ENCODE results near the gene NECTIN1.

Gene NECTIN1

DNA sequence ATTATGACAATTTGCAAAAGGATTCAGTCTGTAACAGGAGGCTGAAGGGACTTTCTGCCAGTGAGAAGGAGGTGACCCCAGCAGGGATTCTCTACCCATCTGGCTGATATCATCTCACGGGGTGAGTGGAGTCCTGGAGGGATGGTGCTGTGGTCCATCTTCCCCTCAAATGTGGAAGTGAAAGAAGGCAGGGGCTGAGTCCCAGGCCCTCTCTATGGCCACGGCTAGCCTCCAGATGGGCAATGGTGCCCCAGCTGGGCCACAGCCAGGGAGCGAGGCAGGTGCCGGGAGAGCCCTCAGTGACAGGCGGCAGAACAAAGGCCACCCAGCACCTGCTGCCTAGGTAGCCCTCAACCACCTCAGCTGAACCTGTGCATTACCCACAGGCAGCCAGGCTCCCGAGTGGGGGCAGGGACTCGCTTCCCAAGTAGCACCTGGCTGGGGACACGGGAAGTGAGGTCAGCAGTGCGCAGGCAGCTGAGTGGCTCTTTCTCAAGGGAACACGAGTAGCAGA is 6.7 kb downstream of the NECTIN1 start:
- H4K20me1 ChIP-seq (ENCODE audit: control insufficient read depth, insufficient read depth, low read depth, low read length) = peaks cover 12% of the 10 kb centered on the region; the same call in 1 of the 2 replicates
- H3K27me3 ChIP-seq (ENCODE audit: control insufficient read depth, low read length) = peaks cover 39% of the 10 kb centered on the region
- peaks cover 33% of the 10 kb centered on the region for H3K4me1 ChIP-seq (ENCODE audit: control insufficient read depth, low read length)
- TF ChIP-seq EZH2phosphoT487 (IDR thresholded peaks at IDR 0.05; ENCODE audit: borderline replicate concordance, low read length) = no peak
- TF ChIP-seq, protein P1, sequence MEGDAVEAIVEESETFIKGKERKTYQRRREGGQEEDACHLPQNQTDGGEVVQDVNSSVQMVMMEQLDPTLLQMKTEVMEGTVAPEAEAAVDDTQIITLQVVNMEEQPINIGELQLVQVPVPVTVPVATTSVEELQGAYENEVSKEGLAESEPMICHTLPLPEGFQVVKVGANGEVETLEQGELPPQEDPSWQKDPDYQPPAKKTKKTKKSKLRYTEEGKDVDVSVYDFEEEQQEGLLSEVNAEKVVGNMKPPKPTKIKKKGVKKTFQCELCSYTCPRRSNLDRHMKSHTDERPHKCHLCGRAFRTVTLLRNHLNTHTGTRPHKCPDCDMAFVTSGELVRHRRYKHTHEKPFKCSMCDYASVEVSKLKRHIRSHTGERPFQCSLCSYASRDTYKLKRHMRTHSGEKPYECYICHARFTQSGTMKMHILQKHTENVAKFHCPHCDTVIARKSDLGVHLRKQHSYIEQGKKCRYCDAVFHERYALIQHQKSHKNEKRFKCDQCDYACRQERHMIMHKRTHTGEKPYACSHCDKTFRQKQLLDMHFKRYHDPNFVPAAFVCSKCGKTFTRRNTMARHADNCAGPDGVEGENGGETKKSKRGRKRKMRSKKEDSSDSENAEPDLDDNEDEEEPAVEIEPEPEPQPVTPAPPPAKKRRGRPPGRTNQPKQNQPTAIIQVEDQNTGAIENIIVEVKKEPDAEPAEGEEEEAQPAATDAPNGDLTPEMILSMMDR (IDR thresholded peaks at IDR 0.05; ENCODE audit: low read depth, low read length, poor library complexity, severe bottlenecking) = no peak
- no peaks in the 10 kb centered on the region for H3K36me3 ChIP-seq (ENCODE audit: control insufficient read depth, low read length)
- H3K79me2 ChIP-seq (ENCODE audit: control insufficient read depth, low read length) = no peaks in the 10 kb centered on the region
- H3K9me3 ChIP-seq (ENCODE audit: control insufficient read depth, insufficient read depth, low read length) = no peaks in the 10 kb centered on the region
- H3F3A ChIP-seq (ENCODE audit: control insufficient read depth, insufficient read depth) = no peaks in the 10 kb centered on the region
- no peak overlapping the region for H3K4me2 ChIP-seq (ENCODE audit: low read length)
- H3K27ac ChIP-seq (ENCODE audit: low read depth, low read length) = no peak overlapping the region
- no peaks in the 10 kb centered on the region for H3K9me2 ChIP-seq (replicated peaks; ENCODE audit: control insufficient read depth, low read length)
- no peak overlapping the region for H3K4me3 ChIP-seq (ENCODE audit: low read length)

DNA sequence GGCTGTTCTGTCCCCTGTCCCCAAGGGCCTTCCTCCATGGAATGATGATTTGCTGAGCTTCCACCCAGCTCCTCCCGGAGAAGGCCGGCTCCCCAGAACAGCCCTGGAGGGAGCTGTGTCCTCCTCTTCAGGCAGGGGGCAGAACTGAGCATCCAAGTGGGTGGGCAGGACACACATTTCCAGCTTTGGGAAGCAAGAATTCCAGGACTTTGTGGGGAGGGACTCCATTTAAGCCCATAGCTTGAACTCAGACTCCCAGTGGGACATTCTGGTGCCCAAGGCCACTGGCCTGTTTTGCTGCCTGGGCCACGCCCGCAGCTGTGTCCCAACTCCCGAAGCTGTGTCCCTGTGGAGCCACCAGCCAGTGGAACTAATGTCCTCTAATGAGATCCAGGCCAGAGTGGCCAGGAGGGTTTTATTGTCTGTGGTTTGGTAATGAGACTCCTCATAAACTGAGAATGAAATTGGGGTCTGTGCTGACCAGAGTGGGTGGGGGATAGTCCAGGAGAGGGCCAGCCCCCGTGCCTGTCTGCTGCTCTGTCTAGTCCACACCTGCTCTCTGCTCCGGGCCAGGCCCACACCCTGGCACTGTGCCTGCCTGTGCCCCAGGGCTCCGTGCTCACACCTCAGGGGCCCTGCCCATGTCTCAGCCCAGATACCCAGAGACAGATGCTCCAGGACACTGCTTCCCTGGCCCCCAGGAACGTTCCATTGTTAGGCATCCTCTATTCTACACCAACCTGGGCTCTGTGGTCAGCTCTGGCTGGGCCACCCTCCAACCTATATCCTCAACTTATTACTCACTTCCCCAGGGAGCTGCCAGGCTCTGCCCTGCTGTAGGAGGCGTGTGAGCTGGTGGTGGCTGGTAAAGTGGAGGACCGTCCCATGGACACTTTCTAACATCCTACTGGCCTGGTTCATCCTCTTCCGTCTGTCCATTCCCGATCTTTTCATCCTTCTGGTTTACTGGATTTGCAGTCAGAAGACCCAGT is 7.6 kb downstream of the NECTIN1 start:
- no peak overlapping the region for H3K27ac ChIP-seq (ENCODE audit: low read depth, low read length)
- no peaks in the 10 kb centered on the region for H3F3A ChIP-seq (ENCODE audit: control insufficient read depth, insufficient read depth)
- H3K4me2 ChIP-seq (ENCODE audit: low read length) = no peak overlapping the region
- no peaks in the 10 kb centered on the region for H3K79me2 ChIP-seq (ENCODE audit: control insufficient read depth, low read length)
- H3K9me2 ChIP-seq (replicated peaks; ENCODE audit: control insufficient read depth, low read length) = no peaks in the 10 kb centered on the region
- peaks cover 30% of the 10 kb centered on the region for H3K27me3 ChIP-seq (ENCODE audit: control insufficient read depth, low read length)
- no peak for TF ChIP-seq EZH2phosphoT487 (IDR thresholded peaks at IDR 0.05; ENCODE audit: borderline replicate concordance, low read length)
- TF ChIP-seq, protein P1 (IDR thresholded peaks at IDR 0.05; ENCODE audit: low read depth, low read length, poor library complexity, severe bottlenecking) = peak; percentile 59
- H3K36me3 ChIP-seq (ENCODE audit: control insufficient read depth, low read length) = no peaks in the 10 kb centered on the region
- no peaks in the 10 kb centered on the region for H3K9me3 ChIP-seq (ENCODE audit: control insufficient read depth, insufficient read depth, low read length)
- H4K20me1 ChIP-seq (ENCODE audit: control insufficient read depth, insufficient read depth, low read depth, low read length) = peaks cover 10% of the 10 kb centered on the region; the same call in 1 of the 2 replicates
- H3K4me1 ChIP-seq (ENCODE audit: control insufficient read depth, low read length) = peaks cover 24% of the 10 kb centered on the region
- H3K4me3 ChIP-seq (ENCODE audit: low read length) = no peak overlapping the region

DNA sequence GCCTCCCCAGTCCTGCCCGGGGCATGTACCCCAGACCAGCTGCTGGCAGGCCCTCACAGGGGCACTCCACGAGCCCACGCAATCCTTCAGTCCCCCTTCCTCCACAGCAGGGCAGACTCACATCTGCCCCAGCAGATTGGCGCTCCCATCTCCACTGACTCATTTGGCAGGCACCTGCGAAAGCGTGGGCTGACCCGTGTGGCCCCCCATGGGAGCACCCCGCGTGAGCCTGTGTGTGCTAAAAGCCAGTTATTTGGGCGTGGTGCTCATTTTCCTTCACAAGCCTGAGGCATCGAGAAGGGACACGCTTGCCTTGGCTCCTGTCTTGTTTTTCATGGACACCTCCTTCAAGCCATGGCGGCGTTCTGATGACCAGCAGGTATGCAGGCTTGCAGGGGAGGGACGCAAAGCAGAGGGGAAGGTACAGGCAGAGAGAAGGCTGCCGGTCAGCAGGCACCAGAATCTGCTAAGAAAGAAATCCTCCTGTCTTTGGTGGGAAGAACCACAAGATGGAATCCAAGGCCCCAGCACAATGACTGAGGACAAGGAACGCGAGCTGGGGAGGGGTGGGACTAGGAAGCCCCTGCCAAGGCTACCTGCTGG is 8.6 kb downstream of the NECTIN1 start:
- TF ChIP-seq EZH2phosphoT487 (IDR thresholded peaks at IDR 0.05; ENCODE audit: borderline replicate concordance, low read length) = no peak
- H3K4me3 ChIP-seq (ENCODE audit: low read length) = no peak overlapping the region
- H3K4me2 ChIP-seq (ENCODE audit: low read length) = no peak overlapping the region
- no peaks in the 10 kb centered on the region for H3K9me2 ChIP-seq (replicated peaks; ENCODE audit: control insufficient read depth, low read length)
- no peaks in the 10 kb centered on the region for H3F3A ChIP-seq (ENCODE audit: control insufficient read depth, insufficient read depth)
- H3K79me2 ChIP-seq (ENCODE audit: control insufficient read depth, low read length) = no peaks in the 10 kb centered on the region
- H3K4me1 ChIP-seq (ENCODE audit: control insufficient read depth, low read length) = peaks cover 14% of the 10 kb centered on the region
- H4K20me1 ChIP-seq (ENCODE audit: control insufficient read depth, insufficient read depth, low read depth, low read length) = peaks cover 5% of the 10 kb centered on the region; the same call in 1 of the 2 replicates
- no peaks in the 10 kb centered on the region for H3K9me3 ChIP-seq (ENCODE audit: control insufficient read depth, insufficient read depth, low read length)
- peaks cover 20% of the 10 kb centered on the region for H3K27me3 ChIP-seq (ENCODE audit: control insufficient read depth, low read length)
- H3K36me3 ChIP-seq (ENCODE audit: control insufficient read depth, low read length) = no peaks in the 10 kb centered on the region
- no peak overlapping the region for H3K27ac ChIP-seq (ENCODE audit: low read depth, low read length)

All from DOHH2 (cell line).